H9 (cell line): ENCODE measurements around the gene DCLK2. TPM values are rescaled to one million over a fixed set of nuclear protein-coding genes. Genes with fewer than 3 reads are reported as not detected.

Experiments
- DNase-seq: peaks from one replicate; pipeline ENCODE4 v3.0.0-alpha.2; 2017
- H2AFZ ChIP-seq: one replicate; pipeline ENCODE4 v1.6.1; 2013; ENCODE audit warnings: mild to moderate bottlenecking, low read length, control low read depth, moderate library complexity
- H2AK5ac ChIP-seq: 2 replicates; pipeline ENCODE4 v1.6.1; 2013; ENCODE audit warnings: low read length, control low read depth, mixed read lengths; ENCODE audit not compliant: insufficient read length
- H2BK120ac ChIP-seq: one replicate; pipeline ENCODE4 v1.6.1; 2013; ENCODE audit warnings: low read depth, mild to moderate bottlenecking, low read length, control low read depth, inconsistent platforms; ENCODE audit not compliant: poor library complexity, severe bottlenecking
- H2BK12ac ChIP-seq: 2 replicates; pipeline ENCODE4 v1.6.1; 2013; ENCODE audit warnings: low read length, control low read depth, mixed read lengths, low read depth; ENCODE audit not compliant: insufficient read length
- H2BK15ac ChIP-seq: 2 replicates; pipeline ENCODE4 v1.6.1; 2013; ENCODE audit warnings: low read depth, low read length, control low read depth
- H2BK20ac ChIP-seq: one replicate; pipeline ENCODE4 v1.6.1; 2013; ENCODE audit warnings: low read depth, mild to moderate bottlenecking, low read length, control low read depth, inconsistent platforms; ENCODE audit not compliant: poor library complexity, severe bottlenecking
- H2BK5ac ChIP-seq: 2 replicates; pipeline ENCODE4 v1.6.1; 2013; ENCODE audit warnings: low read length, control low read depth, mixed read lengths; ENCODE audit not compliant: insufficient read length
- H3K14ac ChIP-seq: 2 replicates; pipeline ENCODE4 v1.6.1; 2013; ENCODE audit warnings: low read length, control low read depth; ENCODE audit not compliant: insufficient read depth
- H3K18ac ChIP-seq: 2 replicates; pipeline ENCODE4 v1.6.1; 2013; ENCODE audit warnings: low read depth, mild to moderate bottlenecking, mixed read lengths, low read length, control low read depth; ENCODE audit not compliant: insufficient read length
- H3K23ac ChIP-seq: 2 replicates; pipeline ENCODE4 v1.6.1; 2013; ENCODE audit warnings: low read length, control low read depth, mixed read lengths, low read depth; ENCODE audit not compliant: insufficient read length
- H3K23me2 ChIP-seq: 2 replicates; pipeline ENCODE4 v1.6.1; 2013; ENCODE audit warnings: low read depth, mild to moderate bottlenecking, mixed read lengths, low read length, control low read depth; ENCODE audit not compliant: insufficient read length, poor library complexity, severe bottlenecking
- H3K27ac ChIP-seq: 2 replicates; pipeline ENCODE4 v1.5.1; 2013; ENCODE audit warnings: low read length, control low read depth, mixed read lengths, low read depth; ENCODE audit not compliant: insufficient read length
- H3K27me3 ChIP-seq: 2 replicates; pipeline ENCODE4 v1.6.1; 2013; ENCODE audit warnings: low read length, control low read depth, inconsistent platforms; ENCODE audit not compliant: insufficient read depth
- H3K4ac ChIP-seq: 2 replicates; pipeline ENCODE4 v1.6.1; 2013; ENCODE audit warnings: low read depth, mild to moderate bottlenecking, control low read depth, inconsistent platforms, low read length, moderate library complexity
- H3K4me1 ChIP-seq: 2 replicates; pipeline ENCODE4 v1.6.1; 2013; ENCODE audit warnings: low read length, control low read depth, inconsistent platforms; ENCODE audit not compliant: insufficient read depth
- H3K4me2 ChIP-seq: 2 replicates; pipeline ENCODE4 v1.6.1; 2013; ENCODE audit warnings: low read length, control low read depth, mixed read lengths; ENCODE audit not compliant: insufficient read length, insufficient read depth
- H3K56ac ChIP-seq: 2 replicates; pipeline ENCODE4 v1.6.1; 2013; ENCODE audit warnings: low read depth, mild to moderate bottlenecking, mixed read lengths, low read length, control low read depth; ENCODE audit not compliant: insufficient read length
- H3K79me1 ChIP-seq: 2 replicates; pipeline ENCODE4 v1.6.1; 2013; ENCODE audit warnings: low read depth, mild to moderate bottlenecking, moderate library complexity, low read length, control low read depth, inconsistent platforms; ENCODE audit not compliant: insufficient read depth, poor library complexity, severe bottlenecking
- H3K79me2 ChIP-seq: 2 replicates; pipeline ENCODE4 v1.6.1; 2013; ENCODE audit warnings: low read length, control low read depth, inconsistent platforms; ENCODE audit not compliant: insufficient read depth
- H3K9ac ChIP-seq: 2 replicates; pipeline ENCODE4 v1.6.1; 2013; ENCODE audit warnings: low read length, control low read depth, mixed read lengths; ENCODE audit not compliant: insufficient read length; ENCODE audit errors: extremely low read depth
- H3K9me3 ChIP-seq: one replicate; pipeline ENCODE4 v1.6.1; 2013; ENCODE audit warnings: low read depth, low read length, inconsistent platforms; ENCODE audit not compliant: control insufficient read depth
- H3T11ph ChIP-seq: one replicate; pipeline ENCODE4 v1.6.1; 2013; ENCODE audit warnings: mild to moderate bottlenecking, low read length, control low read depth, inconsistent platforms
- H4K20me1 ChIP-seq: one replicate; pipeline ENCODE4 v1.6.1; 2013; ENCODE audit not compliant: control insufficient read depth, insufficient read length, insufficient read depth
- H4K5ac ChIP-seq: 2 replicates; pipeline ENCODE4 v1.6.1; 2013; ENCODE audit warnings: low read depth, mild to moderate bottlenecking, mixed read lengths, low read length, control low read depth; ENCODE audit not compliant: insufficient read length
- H4K8ac ChIP-seq: replicated peaks from 2 replicates; pipeline ENCODE4 v1.6.1; 2013; ENCODE audit warnings: low read length, control low read depth, mixed read lengths, low read depth; ENCODE audit not compliant: insufficient read length
- H4K91ac ChIP-seq: 2 replicates; pipeline ENCODE4 v1.6.1; 2013; ENCODE audit warnings: low read depth, mild to moderate bottlenecking, moderate library complexity, mixed read lengths, low read length, control low read depth; ENCODE audit not compliant: insufficient read length
- H3K27ac Mint-ChIP-seq, 3 experiments: 2 replicates in 2 of 3; 3 replicates in 1 of 3; pipeline ENCODE4 v1.8.0; 2020 to 2021; ENCODE audit warnings: mixed read lengths in 3 of 3, mild to moderate bottlenecking in 1 of 3, moderate library complexity in 1 of 3
- H3K27me3 Mint-ChIP-seq: 2 replicates; pipeline ENCODE4 v1.8.0; 2021; ENCODE audit warnings: low read depth, mild to moderate bottlenecking, moderate library complexity, mixed read lengths
- H3K36me3 Mint-ChIP-seq, 3 experiments: 2 replicates in 2 of 3; 3 replicates in 1 of 3; pipeline ENCODE4 v1.8.0; 2020 to 2021; ENCODE audit warnings: low read depth in 3 of 3, mixed read lengths in 3 of 3; ENCODE audit not compliant: insufficient read depth in 1 of 3
- H3K4me1 Mint-ChIP-seq, 2 experiments: 2 replicates each; pipeline ENCODE4 v1.8.0; 2020; ENCODE audit warnings: mixed read lengths in 2 of 2
- H3K4me3 Mint-ChIP-seq, 2 experiments: 2 replicates in 1 of 2; 3 replicates in 1 of 2; pipeline ENCODE4 v1.8.0; 2020 to 2021; ENCODE audit warnings: mild to moderate bottlenecking in 2 of 2, mixed read lengths in 2 of 2, moderate library complexity in 1 of 2
- H3K9me3 Mint-ChIP-seq, 2 experiments: 2 replicates in 1 of 2; 3 replicates in 1 of 2; pipeline ENCODE4 v1.8.0; 2020; ENCODE audit warnings: mild to moderate bottlenecking in 2 of 2, mixed read lengths in 2 of 2, moderate library complexity in 1 of 2
- WGBS: extraction: QIAGEN DNeasy Blood & Tissue Kit; methylation state at CpG from one replicate; pipeline ENCODE4 v1.1.7; 2013; ENCODE audit warnings: missing lambda C conversion rate, low lambda C conversion rate, mixed read lengths; ENCODE audit not compliant: insufficient read length; ENCODE audit errors: extremely low coverage; 5-methylcytosine and 5-hydroxymethylcytosine counted together
- total RNA-seq: library from RNA; stranded (reverse); gene quantifications from 2 replicates; pipeline ENCODE4 v1.2.1, GENCODE V29; 2021
- TF ChIP-seq, protein P1 (sequence below): fragments of 200-600 bp; sonication (generic); conservative IDR thresholded peaks from 3 replicates; pipeline ENCODE4 v1.8.0; 2021; ENCODE audit warnings: antibody characterized with exemption, mild to moderate bottlenecking

Gene DCLK2
- total RNA-seq, 1 experiment from 2014 or later, result 0.33 TPM

DNA sequence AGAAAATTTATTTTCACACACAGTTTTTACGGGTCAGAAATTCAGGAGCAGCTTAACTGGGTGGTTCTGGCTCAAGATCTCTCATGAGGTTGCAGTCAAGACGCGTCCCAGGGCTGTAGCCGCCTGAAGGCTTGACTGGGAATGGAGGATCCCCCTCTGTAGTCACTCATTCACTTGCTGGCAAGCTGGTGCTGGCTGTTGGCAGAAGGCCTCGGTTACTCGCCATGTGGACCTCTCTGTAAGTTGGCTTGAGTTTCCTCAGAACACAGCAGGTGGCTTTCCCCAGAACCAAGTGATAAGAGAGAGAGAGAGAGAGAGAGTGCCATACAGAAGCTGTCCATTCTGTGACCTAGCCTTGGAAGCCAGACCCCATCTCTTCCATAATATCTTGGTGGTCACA is 132.8 kb downstream of the DCLK2 start:
- Histone ChIP-seq H3K14ac (no peak overlapping the region), H3K18ac (no peak overlapping the region), H2BK15ac (no peak overlapping the region), H3K79me1 (no peaks in the 10 kb centered on the region), H3K4me1 (no peaks in the 10 kb centered on the region), H3K4me2 (no peak overlapping the region), H2AFZ (no peak overlapping the region), H3K79me2 (no peaks in the 10 kb centered on the region), H4K20me1 (no peaks in the 10 kb centered on the region), H2BK5ac (no peak overlapping the region), H3K23ac (no peak overlapping the region), H3K27me3 (no peaks in the 10 kb centered on the region; the same call in 1 of the 2 replicates), H3K4ac (no peak overlapping the region), H2BK20ac (no peak overlapping the region), H2BK12ac (no peak overlapping the region), H3K23me2 (no peaks in the 10 kb centered on the region), H4K91ac (no peak overlapping the region), H3K9ac (no peak overlapping the region), H4K5ac (no peak overlapping the region), H4K8ac (no peak overlapping the region), H2AK5ac (no peak overlapping the region), H3K56ac (no peak overlapping the region), H3K9me3 (no peaks in the 10 kb centered on the region), H3K27ac (no peak overlapping the region), H3T11ph (no peak overlapping the region), H2BK120ac (no peak overlapping the region)
- H3K9me3 Mint-ChIP-seq, result no peaks in the 10 kb centered on the region
- TF ChIP-seq, protein P1, sequence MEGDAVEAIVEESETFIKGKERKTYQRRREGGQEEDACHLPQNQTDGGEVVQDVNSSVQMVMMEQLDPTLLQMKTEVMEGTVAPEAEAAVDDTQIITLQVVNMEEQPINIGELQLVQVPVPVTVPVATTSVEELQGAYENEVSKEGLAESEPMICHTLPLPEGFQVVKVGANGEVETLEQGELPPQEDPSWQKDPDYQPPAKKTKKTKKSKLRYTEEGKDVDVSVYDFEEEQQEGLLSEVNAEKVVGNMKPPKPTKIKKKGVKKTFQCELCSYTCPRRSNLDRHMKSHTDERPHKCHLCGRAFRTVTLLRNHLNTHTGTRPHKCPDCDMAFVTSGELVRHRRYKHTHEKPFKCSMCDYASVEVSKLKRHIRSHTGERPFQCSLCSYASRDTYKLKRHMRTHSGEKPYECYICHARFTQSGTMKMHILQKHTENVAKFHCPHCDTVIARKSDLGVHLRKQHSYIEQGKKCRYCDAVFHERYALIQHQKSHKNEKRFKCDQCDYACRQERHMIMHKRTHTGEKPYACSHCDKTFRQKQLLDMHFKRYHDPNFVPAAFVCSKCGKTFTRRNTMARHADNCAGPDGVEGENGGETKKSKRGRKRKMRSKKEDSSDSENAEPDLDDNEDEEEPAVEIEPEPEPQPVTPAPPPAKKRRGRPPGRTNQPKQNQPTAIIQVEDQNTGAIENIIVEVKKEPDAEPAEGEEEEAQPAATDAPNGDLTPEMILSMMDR, result no peak
- H3K27me3 Mint-ChIP-seq, result no peaks in the 10 kb centered on the region; the same call in 1 of the 2 replicates
- no peak for DNase-seq
- no peaks in the 10 kb centered on the region for H3K36me3 Mint-ChIP-seq
- WGBS, result no CpG with 5 or more reads among the region's 6 CpGs
- H3K4me1 Mint-ChIP-seq, result 0 out of 4 replicates have a peak, but pooled peaks cover 0 to 3% of the 10 kb centered on the region in 2 experiments
- no peak overlapping the region for H3K27ac Mint-ChIP-seq
- H3K4me3 Mint-ChIP-seq, result no peak overlapping the region
